Natural killer cell (primary cell): Measurements from ENCODE around the gene PARD3B. TPM values are rescaled to one million over a fixed set of nuclear protein-coding genes. Genes with fewer than 3 reads are reported as not detected.

Experiments
- ATAC-seq, 3 donors: fragments of 150-1000 bp in 2 of 3; fragments of 200-7000 bp in 1 of 3; cut with Tn5 transposase; 1 replicate in 1 of 3; 2 replicates in 2 of 3; pipeline ENCODE4 v1.10.0; 2021; ENCODE audit warnings: mild to moderate bottlenecking in 2 of 3, moderate library complexity in 2 of 3
- DNase-seq, 2 donors: peaks; one replicate each; pipeline versions ENCODE4 v3.0.0 to v3.0.0-alpha.2; 2013 to 2021; ENCODE audit warnings: mixed read lengths in 1 of 2
- H3K27ac ChIP-seq: one replicate; pipeline ENCODE4 v1.5.1; 2013; ENCODE audit warnings: mild to moderate bottlenecking, low read length
- H3K27me3 ChIP-seq: one replicate; pipeline ENCODE4 v1.6.1; 2013; ENCODE audit warnings: low read length; ENCODE audit not compliant: control insufficient read depth, insufficient read depth
- H3K36me3 ChIP-seq: one replicate; pipeline ENCODE4 v1.6.1; 2013; ENCODE audit warnings: low read length; ENCODE audit not compliant: control insufficient read depth, insufficient read depth
- H3K4me1 ChIP-seq: one replicate; pipeline ENCODE4 v1.6.1; 2013; ENCODE audit warnings: low read length; ENCODE audit not compliant: control insufficient read depth, insufficient read depth
- H3K4me3 ChIP-seq: one replicate; pipeline ENCODE4 v1.5.1; 2013; ENCODE audit warnings: low read length
- H3K9me3 ChIP-seq: one replicate; pipeline ENCODE4 v1.6.1; 2013; ENCODE audit warnings: low read length; ENCODE audit not compliant: control insufficient read depth, insufficient read depth
- H3K27ac Mint-ChIP-seq, 2 donors: one replicate each; pipeline ENCODE4 v1.8.0; 2022; ENCODE audit warnings: mild to moderate bottlenecking in 2 of 2, mixed read lengths in 2 of 2, moderate library complexity in 1 of 2
- H3K27me3 Mint-ChIP-seq, 2 donors: one replicate each; pipeline ENCODE4 v1.8.0; 2022; ENCODE audit warnings: low read depth in 2 of 2, mixed read lengths in 2 of 2
- H3K36me3 Mint-ChIP-seq: one replicate; pipeline ENCODE4 v1.8.0; 2022; ENCODE audit warnings: mixed read lengths
- H3K4me1 Mint-ChIP-seq, 2 donors: one replicate each; pipeline ENCODE4 v1.8.0; 2022; ENCODE audit warnings: mixed read lengths in 2 of 2
- H3K4me3 Mint-ChIP-seq: one replicate; pipeline ENCODE4 v1.8.0; 2022; ENCODE audit warnings: mild to moderate bottlenecking, moderate library complexity, mixed read lengths
- H3K9me3 Mint-ChIP-seq, 2 donors: one replicate each; pipeline ENCODE4 v1.8.0; 2022; ENCODE audit warnings: mixed read lengths in 2 of 2
- WGBS: methylation state at CpG from one replicate; pipeline ENCODE4 v1.1.7; 2013; ENCODE audit warnings: missing lambda C conversion rate; ENCODE audit not compliant: insufficient coverage; 5-methylcytosine and 5-hydroxymethylcytosine counted together
- intact Hi-C: fragments of 100-400 bp; cut with micrococcal nuclease; formaldehyde crosslinking; loops from one replicate; pipeline ENCODE4 v1.14.2; 2022
- total RNA-seq, 4 donors: library from RNA; stranded (reverse); fragments of 120-200 nt in 1 of 4; gene quantifications; one replicate each; pipeline versions ENCODE4 v1.2.3 to v1.2.4, GENCODE V29; 2013 to 2022
- TF ChIP-seq, protein P1 (sequence below): fragments of 200-600 bp; IDR thresholded peaks from one replicate; pipeline ENCODE4 v1.8.0; 2022; ENCODE audit warnings: antibody characterized with exemption

Gene PARD3B
- total RNA-seq, 3 donors from 2014 or later (not counting 1 experiment from before 2014, with no cell fraction given) = 0.13 to 0.45 TPM; not detected in 1

DNA sequence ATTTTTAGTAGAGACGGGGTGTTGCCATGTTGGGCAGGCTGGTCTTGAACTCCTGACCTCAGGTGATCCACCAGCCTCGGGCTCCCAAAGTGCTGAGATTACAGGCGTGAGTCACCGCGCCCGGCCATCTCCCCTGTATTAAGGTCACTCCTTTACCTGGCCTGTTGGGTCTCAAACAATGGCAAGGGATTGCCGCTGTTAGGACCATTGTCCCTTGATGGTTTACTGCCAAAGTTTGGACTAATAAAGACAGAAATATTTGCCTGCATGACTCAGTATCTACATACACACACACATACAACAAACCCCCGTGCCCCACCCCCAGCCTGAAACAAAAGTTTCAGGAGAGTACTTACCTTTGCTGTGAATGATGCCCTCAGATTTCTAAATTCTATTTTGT lies 16.5 kb downstream of the PARD3B start:
- Mint-ChIP-seq H3K27me3 (no peaks in the 10 kb centered on the region), H3K36me3 (no peaks in the 10 kb centered on the region), H3K9me3 (peaks cover 3 to 8% of the 10 kb centered on the region in 2 donors), H3K4me1 (no peaks in the 10 kb centered on the region), H3K27ac (no peak overlapping the region), H3K4me3 (no peak overlapping the region)
- H3K9me3 ChIP-seq = no peaks in the 10 kb centered on the region
- H3K4me1 ChIP-seq = no peaks in the 10 kb centered on the region
- DNase-seq = no peak
- WGBS = 95% methylated on average over 7 of the region's 8 CpGs
- TF ChIP-seq, protein P1, sequence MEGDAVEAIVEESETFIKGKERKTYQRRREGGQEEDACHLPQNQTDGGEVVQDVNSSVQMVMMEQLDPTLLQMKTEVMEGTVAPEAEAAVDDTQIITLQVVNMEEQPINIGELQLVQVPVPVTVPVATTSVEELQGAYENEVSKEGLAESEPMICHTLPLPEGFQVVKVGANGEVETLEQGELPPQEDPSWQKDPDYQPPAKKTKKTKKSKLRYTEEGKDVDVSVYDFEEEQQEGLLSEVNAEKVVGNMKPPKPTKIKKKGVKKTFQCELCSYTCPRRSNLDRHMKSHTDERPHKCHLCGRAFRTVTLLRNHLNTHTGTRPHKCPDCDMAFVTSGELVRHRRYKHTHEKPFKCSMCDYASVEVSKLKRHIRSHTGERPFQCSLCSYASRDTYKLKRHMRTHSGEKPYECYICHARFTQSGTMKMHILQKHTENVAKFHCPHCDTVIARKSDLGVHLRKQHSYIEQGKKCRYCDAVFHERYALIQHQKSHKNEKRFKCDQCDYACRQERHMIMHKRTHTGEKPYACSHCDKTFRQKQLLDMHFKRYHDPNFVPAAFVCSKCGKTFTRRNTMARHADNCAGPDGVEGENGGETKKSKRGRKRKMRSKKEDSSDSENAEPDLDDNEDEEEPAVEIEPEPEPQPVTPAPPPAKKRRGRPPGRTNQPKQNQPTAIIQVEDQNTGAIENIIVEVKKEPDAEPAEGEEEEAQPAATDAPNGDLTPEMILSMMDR = no peak
- H3K27ac ChIP-seq = no peak overlapping the region
- no peaks in the 10 kb centered on the region for H3K36me3 ChIP-seq
- no peak overlapping the region for H3K4me3 ChIP-seq
- no peaks in the 10 kb centered on the region for H3K27me3 ChIP-seq
- intact Hi-C loops = no loop called here
- no peak for ATAC-seq

DNA sequence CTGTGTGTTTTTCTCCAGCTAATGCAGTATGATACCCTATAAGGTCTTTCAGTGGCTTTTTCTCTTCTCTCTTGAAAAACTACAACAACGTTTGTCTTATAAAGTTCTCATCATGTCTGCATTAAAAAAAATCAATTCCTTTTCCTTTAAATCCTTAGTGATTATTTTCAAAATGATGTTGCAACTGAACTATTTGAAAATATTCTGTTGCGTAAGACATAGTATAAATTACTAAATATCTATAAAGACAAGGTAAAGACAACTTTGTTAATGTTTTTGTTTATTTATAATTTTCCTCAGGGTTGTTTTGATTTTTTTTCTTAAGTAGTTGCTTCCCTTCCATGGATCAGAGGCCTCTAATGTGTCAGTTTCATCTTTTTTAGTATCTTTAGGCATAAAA lies 21.2 kb downstream of the PARD3B start:
- ATAC-seq (no peak), DNase-seq (no peak)
- H3K4me1 Mint-ChIP-seq = no peaks in the 10 kb centered on the region
- no peak overlapping the region for H3K4me3 Mint-ChIP-seq
- no peaks in the 10 kb centered on the region for H3K4me1 ChIP-seq
- H3K9me3 ChIP-seq = no peaks in the 10 kb centered on the region
- no peaks in the 10 kb centered on the region for H3K36me3 Mint-ChIP-seq
- peaks cover 3 to 6% of the 10 kb centered on the region in 2 donors for H3K9me3 Mint-ChIP-seq
- whole genome bisulfite sequencing = no CpG with 5 or more reads among the region's 2 CpGs
- H3K27me3 ChIP-seq = no peaks in the 10 kb centered on the region
- no peak overlapping the region for H3K27ac ChIP-seq
- no peaks in the 10 kb centered on the region for H3K36me3 ChIP-seq
- no peak overlapping the region for H3K27ac Mint-ChIP-seq
- intact Hi-C loops = no loop called here
- H3K4me3 ChIP-seq = no peak overlapping the region
- TF ChIP-seq, protein P1 = no peak
- H3K27me3 Mint-ChIP-seq = no peaks in the 10 kb centered on the region

- Mint-ChIP-seq H3K27ac (no peak overlapping the region), H3K4me3 (no peak overlapping the region), H3K9me3 (peaks cover 1 to 2% of the 10 kb centered on the region in 2 donors), H3K4me1 (no peaks in the 10 kb centered on the region), H3K36me3 (no peaks in the 10 kb centered on the region), H3K27me3 (no peaks in the 10 kb centered on the region)
- TF ChIP-seq, protein P1 = no peak
- H3K36me3 ChIP-seq = no peaks in the 10 kb centered on the region
- H3K27me3 ChIP-seq = no peaks in the 10 kb centered on the region
- intact Hi-C loops = no loop called here
- WGBS = 88% methylated on average over 1 of the region's 1 CpG
- H3K4me3 ChIP-seq = no peak overlapping the region
- no peak overlapping the region for H3K27ac ChIP-seq
- DNase-seq = no peak
- H3K9me3 ChIP-seq = no peaks in the 10 kb centered on the region
- no peaks in the 10 kb centered on the region for H3K4me1 ChIP-seq
- ATAC-seq = no peak
These were observed 25.1 kb downstream of the PARD3B start for GRCh38 chr2:204570421-204570820.

- Histone ChIP-seq H3K4me1 (no peaks in the 10 kb centered on the region), H3K27ac (no peak overlapping the region), H3K36me3 (no peaks in the 10 kb centered on the region), H3K9me3 (no peaks in the 10 kb centered on the region), H3K27me3 (no peaks in the 10 kb centered on the region), H3K4me3 (no peak overlapping the region)
- Mint-ChIP-seq H3K36me3 (no peaks in the 10 kb centered on the region), H3K9me3 (peaks cover 2 to 3% of the 10 kb centered on the region in 2 donors), H3K27ac (no peak overlapping the region), H3K27me3 (no peaks in the 10 kb centered on the region), H3K4me3 (no peak overlapping the region), H3K4me1 (no peaks in the 10 kb centered on the region)
- 100% methylated on average over 1 of the region's 2 CpGs for WGBS
- ATAC-seq (no peak), DNase-seq (no peak)
- TF ChIP-seq, protein P1 = no peak
- intact Hi-C loops = no loop called here
These were observed 25.8 kb downstream of the PARD3B start for GRCh38 chr2:204571041-204571440.
